NCI-H524 (cell line): ENCODE results near the gene NEDD4L.
"Not testable (repeated sequence)": the region's sequence is repeated elsewhere in the genome, so short reads cannot be mapped to it uniquely, and the experiment has no call there.

ENCODE experiments used
- DNase-seq, 2 experiments: peaks; one replicate each; lab custom pipeline; 2025; lab: John Stamatoyannopoulos, UW

NEDD4L gene

GRCh38 chr18:58026857-58027256 is 17.2 kb upstream of the NEDD4L start:
- DNase-seq, result no peak

GRCh38 chr18:58027341-58027740 is 16.7 kb upstream of the NEDD4L start:
- DNase-seq, result no peak

- DNase-seq, result no peak
Observed at GRCh38 chr18:58028109-58028784, 15.8 kb upstream of the NEDD4L start.

- DNase-seq, result no peak
Observed at GRCh38 chr18:58032233-58032632, 11.8 kb upstream of the NEDD4L start.

GRCh38 chr18:58033216-58033615 is 10.8 kb upstream of the NEDD4L start:
- DNase-seq, result no peak

GRCh38 chr18:58034370-58034769 is 9.7 kb upstream of the NEDD4L start:
- DNase-seq, result no peak

- no peak for DNase-seq
Observed at GRCh38 chr18:58037163-58037562, 6.9 kb upstream of the NEDD4L start.

- no peak for DNase-seq
Observed at GRCh38 chr18:58038063-58038462, 6.0 kb upstream of the NEDD4L start.

- peak in 1 of 2 experiments; percentile 34 for DNase-seq
Observed at GRCh38 chr18:58041633-58042032, 2.4 kb upstream of the NEDD4L start.

GRCh38 chr18:58042826-58043490 is 1.1 kb upstream of the NEDD4L start:
- peak in 1 of 2 experiments; percentile 18 for DNase-seq

- peak; percentile 51 to 59 for DNase-seq
Observed at GRCh38 chr18:58044370-58045241, 580 bp downstream of the NEDD4L start.

GRCh38 chr18:58045242-58046092 is 1.4 kb downstream of the NEDD4L start:
- peak; percentile 70 to 85 for DNase-seq

- peak in 1 of 2 experiments; percentile 22 for DNase-seq
Observed at GRCh38 chr18:58046093-58046793, 2.2 kb downstream of the NEDD4L start.

GRCh38 chr18:58046794-58047555 is 2.9 kb downstream of the NEDD4L start:
- peak in 1 of 2 experiments; percentile 16 for DNase-seq

- no peak for DNase-seq
Observed at GRCh38 chr18:58047556-58047882, 3.5 kb downstream of the NEDD4L start.

GRCh38 chr18:58048081-58048642 is 4.1 kb downstream of the NEDD4L start:
- no peak for DNase-seq

- DNase-seq, result peak in 1 of 2 experiments; percentile 16
Observed at GRCh38 chr18:58049000-58049688, 5.1 kb downstream of the NEDD4L start.

GRCh38 chr18:58050963-58051362 is 6.9 kb downstream of the NEDD4L start:
- DNase-seq, result not testable (repeated sequence)

GRCh38 chr18:58051765-58052460 is 7.9 kb downstream of the NEDD4L start:
- DNase-seq, result peak in 1 of 2 experiments; percentile 24
